Neural cell (in vitro differentiated cells): ENCODE results near the gene MTOR. TPM values are rescaled to one million over a fixed set of nuclear protein-coding genes. Genes with fewer than 3 reads are reported as not detected.

Experiments used
- H2AFZ ChIP-seq: fragments of 200-600, 300-800 bp; sonication (generic), shearing (Covaris generic); 2 replicates; pipeline ENCODE4 v1.6.0; 2014; ENCODE audit warnings: low read depth, mild to moderate bottlenecking, antibody characterized with exemption, low read length, moderate library complexity
- H3F3A ChIP-seq: fragments of 200-600 bp; shearing (Covaris generic); 2 replicates; pipeline ENCODE4 v1.6.1; 2016; ENCODE audit warnings: mild to moderate bottlenecking, moderate library complexity, mixed read lengths, antibody characterized with exemption, low read length; ENCODE audit not compliant: insufficient read depth, poor library complexity, severe bottlenecking
- H3K27ac ChIP-seq: fragments of 200-600, 300-800 bp; sonication (generic), shearing (Covaris generic); 2 replicates; pipeline ENCODE4 v1.5.1; 2014; ENCODE audit warnings: mild to moderate bottlenecking, low read length, moderate library complexity
- H3K27me3 ChIP-seq: fragments of 300-800, 200-600 bp; sonication (generic), shearing (Covaris generic); 2 replicates; pipeline ENCODE4 v1.6.0; 2014; ENCODE audit warnings: mild to moderate bottlenecking, low read depth, low read length, moderate library complexity; ENCODE audit not compliant: insufficient read depth
- H3K36me3 ChIP-seq: fragments of 300-800, 200-600 bp; sonication (generic), shearing (Covaris generic); 2 replicates; pipeline ENCODE4 v1.5.1; 2014; ENCODE audit warnings: mild to moderate bottlenecking, antibody characterized with exemption, low read length, moderate library complexity; ENCODE audit not compliant: insufficient read depth
- H3K4me2 ChIP-seq: fragments of 300-800, 200-600 bp; sonication (generic), shearing (Covaris generic); 2 replicates; pipeline ENCODE4 v1.6.0; 2014; ENCODE audit warnings: mild to moderate bottlenecking, low read length
- H3K4me3 ChIP-seq: fragments of 300-800, 200-600 bp; sonication (generic), shearing (Covaris generic); 2 replicates; pipeline ENCODE4 v1.5.1; 2014; ENCODE audit warnings: mild to moderate bottlenecking, low read length, moderate library complexity
- H3K79me2 ChIP-seq: fragments of 200-600 bp; shearing (Covaris generic); replicated peaks from 2 replicates; pipeline ENCODE4 v1.6.0; 2014; ENCODE audit warnings: mild to moderate bottlenecking, low read length, moderate library complexity; ENCODE audit not compliant: insufficient read depth
- H3K9ac ChIP-seq: fragments of 300-800, 200-600 bp; sonication (generic), shearing (Covaris generic); 2 replicates; pipeline ENCODE4 v1.6.1; 2016; ENCODE audit warnings: mild to moderate bottlenecking, low read length, mixed read lengths
- H3K9me2 ChIP-seq: fragments of 200-600 bp; shearing (Covaris generic); 2 replicates; pipeline ENCODE4 v1.6.1; 2016; ENCODE audit warnings: mild to moderate bottlenecking, low read length, mixed read lengths; ENCODE audit not compliant: insufficient read depth
- H3K9me3 ChIP-seq: fragments of 200-600, 300-800 bp; sonication (generic), shearing (Covaris generic); 2 replicates; pipeline ENCODE4 v1.6.1; 2016; ENCODE audit warnings: mild to moderate bottlenecking, mixed run types, low read length, moderate library complexity, mixed read lengths
- H4K20me1 ChIP-seq: fragments of 200-600 bp; shearing (Covaris generic); 2 replicates; pipeline ENCODE4 v1.6.1; 2016; ENCODE audit warnings: mild to moderate bottlenecking, mixed run types; ENCODE audit not compliant: insufficient read depth
- CTCF ChIP-seq: fragments of 450-650 bp; IDR thresholded peaks from 2 replicates; pipeline ENCODE4 v1.5.1; 2014; ENCODE audit warnings: antibody characterized with exemption, mild to moderate bottlenecking, moderate library complexity; ENCODE audit not compliant: poor library complexity, severe bottlenecking
- EP300 ChIP-seq: fragments of 450-650 bp; conservative IDR thresholded peaks from 2 replicates; pipeline ENCODE4 v1.6.1; 2014; ENCODE audit warnings: antibody characterized with exemption, mild to moderate bottlenecking, moderate library complexity; ENCODE audit not compliant: poor library complexity, severe bottlenecking
- EZH2 ChIP-seq: fragments of 200-600, 300-800 bp; shearing (Covaris generic), sonication (generic); IDR thresholded peaks from 2 replicates; pipeline ENCODE4 v1.6.1; 2014; ENCODE audit warnings: antibody characterized with exemption, low read length, borderline replicate concordance, mild to moderate bottlenecking; ENCODE audit not compliant: insufficient read depth, poor library complexity, severe bottlenecking
- MXI1 ChIP-seq: fragments of 450-650 bp; conservative IDR thresholded peaks from 2 replicates; pipeline ENCODE4 v1.6.1; 2014; ENCODE audit warnings: antibody characterized with exemption, mild to moderate bottlenecking; ENCODE audit not compliant: poor library complexity, severe bottlenecking
- POLR2AphosphoS5 ChIP-seq: IDR thresholded peaks from 2 replicates; pipeline ENCODE4 v1.6.1; 2012
- RAD21 ChIP-seq: fragments of 450-650 bp; conservative IDR thresholded peaks from 2 replicates; pipeline ENCODE4 v1.6.1; 2014; ENCODE audit warnings: antibody characterized with exemption, mild to moderate bottlenecking, moderate library complexity
- REST ChIP-seq: IDR thresholded peaks from 2 replicates; pipeline ENCODE4 v1.6.1; 2012; ENCODE audit warnings: borderline replicate concordance
- SMC3 ChIP-seq: fragments of 450-650 bp; conservative IDR thresholded peaks from 2 replicates; pipeline ENCODE4 v1.6.1; 2014; ENCODE audit warnings: antibody characterized with exemption, mild to moderate bottlenecking, moderate library complexity; ENCODE audit not compliant: poor library complexity
- TAF1 ChIP-seq: IDR thresholded peaks from 2 replicates; pipeline ENCODE4 v1.6.1; 2012; ENCODE audit warnings: low read depth
- polyA plus RNA-seq: library from polyadenylated mRNA; depleted of rRNA; stranded (reverse); fragments of >200 nt; gene quantifications from 2 replicates; pipeline ENCODE4 v1.2.3, GENCODE V29; 2014

MTOR gene
- polyA plus RNA-seq, 1 donor from 2014 or later, result 41.2 TPM

- no peak for TF ChIP-seq MXI1
- no peak for TF ChIP-seq EP300
- TF ChIP-seq CTCF, result no peak
- TF ChIP-seq SMC3, result no peak
- no peak for TF ChIP-seq REST
- TF ChIP-seq EZH2, result no peak
- Histone ChIP-seq H3K9ac (no peak overlapping the region), H4K20me1 (no peaks in the 10 kb centered on the region), H3K9me3 (no peaks in the 10 kb centered on the region), H3K36me3 (peaks cover 11% of the 10 kb centered on the region), H2AFZ (no peak overlapping the region), H3K9me2 (no peaks in the 10 kb centered on the region), H3K27me3 (no peaks in the 10 kb centered on the region), H3F3A (no peaks in the 10 kb centered on the region), H3K79me2 (no peaks in the 10 kb centered on the region), H3K4me2 (no peak overlapping the region), H3K4me3 (no peak overlapping the region), H3K27ac (no peak overlapping the region)
Measured at GRCh38 chr1:11198257-11198656, 64.1 kb downstream of the MTOR start.

- Histone ChIP-seq H3K9ac (no peak overlapping the region), H3K4me3 (no peak overlapping the region), H4K20me1 (no peaks in the 10 kb centered on the region), H3F3A (no peaks in the 10 kb centered on the region), H3K9me3 (no peaks in the 10 kb centered on the region), H3K9me2 (no peaks in the 10 kb centered on the region), H3K27ac (no peak overlapping the region), H3K36me3 (peaks cover 11% of the 10 kb centered on the region), H3K27me3 (no peaks in the 10 kb centered on the region), H3K4me2 (no peak overlapping the region), H3K79me2 (no peaks in the 10 kb centered on the region), H2AFZ (no peak overlapping the region)
- TF ChIP-seq SMC3, result no peak
- TF ChIP-seq EP300, result no peak
- no peak for TF ChIP-seq EZH2
- no peak for TF ChIP-seq TAF1
- no peak for TF ChIP-seq MXI1
- TF ChIP-seq CTCF, result no peak
- no peak for TF ChIP-seq REST
- TF ChIP-seq RAD21, result no peak
- no peak for TF ChIP-seq POLR2AphosphoS5
Measured at GRCh38 chr1:11197359-11197758, 65.0 kb downstream of the MTOR start.
